Activated B cell treated with CpG ODN at 0.5 μM for 24 hours (primary cell): ENCODE results near the gene WSCD1. TPM values are rescaled to one million over a fixed set of nuclear protein-coding genes. Genes with fewer than 3 reads are reported as not detected.

Source experiments
- ATAC-seq: fragments of 200-7000 bp; cut with Tn5 transposase; one replicate; pipeline ENCODE4 v1.10.0; 2021; ENCODE audit warnings: low read depth, mild to moderate bottlenecking, moderate library complexity
- CTCF ChIA-PET: fragments of 350-600 bp; sonication (Branson Sonifier 250); formaldehyde crosslinking; loops from one replicate; lab custom pipeline; 2021; ENCODE audit warnings: antibody characterized with exemption; lab: Charles Lee
- POLR2A ChIA-PET: fragments of 350-600 bp; sonication (Branson Sonifier 250); formaldehyde crosslinking; loops from one replicate; lab custom pipeline; 2021; ENCODE audit warnings: antibody characterized with exemption; lab: Charles Lee
- DNase-seq: peaks from one replicate; pipeline ENCODE4 v3.0.0; 2022
- H3K27ac Mint-ChIP-seq: one replicate; pipeline ENCODE4 v1.8.0; 2020; ENCODE audit warnings: mixed read lengths
- H3K27me3 Mint-ChIP-seq: one replicate; pipeline ENCODE4 v1.8.0; 2021; ENCODE audit warnings: mixed read lengths
- H3K36me3 Mint-ChIP-seq: one replicate; pipeline ENCODE4 v1.8.0; 2021; ENCODE audit warnings: low read depth, mixed read lengths
- H3K4me1 Mint-ChIP-seq: one replicate; pipeline ENCODE4 v1.8.0; 2021; ENCODE audit warnings: mixed read lengths
- H3K4me3 Mint-ChIP-seq: one replicate; pipeline ENCODE4 v1.8.0; 2020; ENCODE audit warnings: mild to moderate bottlenecking, mixed read lengths
- H3K9me3 Mint-ChIP-seq: one replicate; pipeline ENCODE4 v1.8.0; 2020; ENCODE audit warnings: mixed read lengths
- CTCF ChIP-seq: fragments of 200-600 bp; IDR thresholded peaks from one replicate; pipeline ENCODE4 v1.8.0; 2022; ENCODE audit warnings: antibody characterized with exemption, mild to moderate bottlenecking
- intact Hi-C: fragments of 100-400 bp; cut with micrococcal nuclease; formaldehyde crosslinking; loops from one replicate; pipeline ENCODE4 v1.15.1; 2024
- total RNA-seq: library from RNA; stranded (reverse); gene quantifications from 2 replicates; pipeline ENCODE4 v1.2.3, GENCODE V29; 2022

Gene WSCD1
- total RNA-seq, 1 donor from 2014 or later: not detected

- Mint-ChIP-seq H3K4me1 (no peaks in the 10 kb centered on the region), H3K4me3 (no peak overlapping the region), H3K27me3 (peaks cover 4% of the 10 kb centered on the region), H3K36me3 (no peaks in the 10 kb centered on the region), H3K27ac (no peak overlapping the region), H3K9me3 (no peaks in the 10 kb centered on the region)
- TF ChIP-seq CTCF: no peak
- DNase-seq (no peak), ATAC-seq (no peak)
- intact Hi-C loops: no loop called here
- POLR2A ChIA-PET: no interaction called here
- CTCF ChIA-PET: no interaction called here
Observed at GRCh38 chr17:6159541-6160231, 89.5 kb downstream of the WSCD1 start.

- TF ChIP-seq CTCF: no peak
- peaks cover 4% of the 10 kb centered on the region for H3K27me3 Mint-ChIP-seq
- no peaks in the 10 kb centered on the region for H3K4me1 Mint-ChIP-seq
- intact Hi-C loops: no loop called here
- ChIA-PET POLR2A (no interaction called here), CTCF (no interaction called here)
- H3K27ac Mint-ChIP-seq: no peak overlapping the region
- no peaks in the 10 kb centered on the region for H3K36me3 Mint-ChIP-seq
- H3K4me3 Mint-ChIP-seq: no peak overlapping the region
- no peak for ATAC-seq
- no peaks in the 10 kb centered on the region for H3K9me3 Mint-ChIP-seq
- DNase-seq: no peak
Observed at GRCh38 chr17:6160232-6160555, 90.0 kb downstream of the WSCD1 start.

- TF ChIP-seq CTCF: no peak
- no peaks in the 10 kb centered on the region for H3K9me3 Mint-ChIP-seq
- ChIA-PET CTCF (no interaction called here), POLR2A (no interaction called here)
- no peaks in the 10 kb centered on the region for H3K36me3 Mint-ChIP-seq
- intact Hi-C loops: no loop called here
- H3K4me1 Mint-ChIP-seq: no peaks in the 10 kb centered on the region
- H3K27me3 Mint-ChIP-seq: peaks cover 4% of the 10 kb centered on the region
- DNase-seq (no peak), ATAC-seq (no peak)
- no peak overlapping the region for H3K4me3 Mint-ChIP-seq
- H3K27ac Mint-ChIP-seq: no peak overlapping the region
Observed at GRCh38 chr17:6160911-6161855, 91.0 kb downstream of the WSCD1 start.

- intact Hi-C loops: no loop called here
- H3K27ac Mint-ChIP-seq: no peak overlapping the region
- H3K9me3 Mint-ChIP-seq: no peaks in the 10 kb centered on the region
- no peaks in the 10 kb centered on the region for H3K4me1 Mint-ChIP-seq
- ChIA-PET POLR2A (no interaction called here), CTCF (no interaction called here)
- DNase-seq: no peak
- no peaks in the 10 kb centered on the region for H3K36me3 Mint-ChIP-seq
- ATAC-seq: no peak
- H3K27me3 Mint-ChIP-seq: peaks cover 4% of the 10 kb centered on the region
- no peak for TF ChIP-seq CTCF
- no peak overlapping the region for H3K4me3 Mint-ChIP-seq
Observed at GRCh38 chr17:6162216-6162615, 92.0 kb downstream of the WSCD1 start.

GRCh38 chr17:6162892-6163291 lies 92.7 kb downstream of the WSCD1 start:
- H3K36me3 Mint-ChIP-seq: no peaks in the 10 kb centered on the region
- TF ChIP-seq CTCF: no peak
- peaks cover 7% of the 10 kb centered on the region for H3K27me3 Mint-ChIP-seq
- ChIA-PET CTCF (no interaction called here), POLR2A (no interaction called here)
- no peak overlapping the region for H3K4me3 Mint-ChIP-seq
- H3K9me3 Mint-ChIP-seq: no peaks in the 10 kb centered on the region
- ATAC-seq (no peak), DNase-seq (no peak)
- no peaks in the 10 kb centered on the region for H3K4me1 Mint-ChIP-seq
- H3K27ac Mint-ChIP-seq: no peak overlapping the region
- intact Hi-C loops: no loop called here
